ENCODE measurements around the gene KRI1.

GRCh38 chr19:10582091-10582490 lies 16.3 kb upstream of the KRI1 start:
- TF ChIP-seq CTCF (IDR thresholded peaks at IDR 0.05) (no peak), POLR2A (IDR thresholded peaks at IDR 0.05) (no peak)

Measured in adrenal gland (tissue), 5 donors.